ENCODE results near the gene APEH. TPM values are rescaled to one million over a fixed set of nuclear protein-coding genes. Genes with fewer than 3 reads are reported as not detected.
A peak's percentile ranks its signal among the peaks of the same experiment; 100 is the strongest.

APEH gene
- total and polyA plus RNA-seq, 12 donors, result 18.2 to 140 (median 108) TPM

DNA sequence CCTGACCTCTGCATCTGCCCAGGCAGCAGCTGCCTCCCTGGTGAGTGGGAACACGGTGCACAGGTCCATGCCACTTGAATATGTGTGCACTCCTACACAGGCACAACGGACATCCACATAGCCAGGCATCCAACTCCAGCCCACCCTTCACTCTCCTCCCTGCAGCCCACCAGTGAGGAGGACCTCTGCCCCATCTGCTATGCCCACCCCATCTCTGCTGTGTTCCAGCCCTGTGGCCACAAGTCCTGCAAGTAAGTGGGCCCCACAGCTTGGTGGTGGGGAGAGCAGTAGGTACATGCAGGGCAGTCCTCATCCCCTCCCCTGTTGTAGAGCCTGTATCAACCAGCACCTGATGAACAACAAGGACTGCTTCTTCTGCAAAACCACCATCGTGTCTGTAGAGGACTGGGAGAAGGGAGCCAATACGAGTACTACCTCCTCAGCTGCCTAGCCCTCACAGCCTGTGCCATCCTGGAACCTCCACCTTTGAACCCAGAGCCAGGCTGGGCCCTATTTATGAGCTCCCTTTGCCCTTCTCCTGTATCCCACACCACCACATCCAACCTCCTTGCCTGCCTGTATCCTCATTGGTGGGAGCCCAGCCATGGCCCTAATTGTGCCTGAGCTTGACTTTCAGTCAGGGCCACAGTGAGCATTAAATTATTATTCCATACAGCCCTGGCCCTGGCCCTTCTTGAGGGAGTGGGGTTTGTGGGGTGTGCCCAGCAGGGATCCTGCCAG lies 46.9 kb downstream of the APEH start:
- ATAC-seq (no peak), DNase-seq (no peak)
- 64 to 68% methylated on average over 4 of the region's 4 CpGs for WGBS, 2 donors
- no peaks in the 10 kb centered on the region for H3K9me3 ChIP-seq
- peaks cover 0 to 52% (median 3%) of the 10 kb centered on the region in 9 donors for H3K36me3 ChIP-seq
- no peak overlapping the region for H3K27ac ChIP-seq
- peaks cover 15 to 52% (median 35%) of the 10 kb centered on the region in 9 donors for H3K4me1 ChIP-seq
- no peaks in the 10 kb centered on the region for H3K27me3 ChIP-seq
- no peak overlapping the region for H3K4me3 ChIP-seq
- intact Hi-C loops (cut with DNase I), result loop anchor here in 2 of 10 donors (5.0 to 10.0 kb wide), 2 partner anchors 66 to 184 kb away; partner anchors contain the start of genes IP6K1 (in 1 of the 2) and MST1R (in 1 of the 2)
- TF ChIP-seq, protein P1, sequence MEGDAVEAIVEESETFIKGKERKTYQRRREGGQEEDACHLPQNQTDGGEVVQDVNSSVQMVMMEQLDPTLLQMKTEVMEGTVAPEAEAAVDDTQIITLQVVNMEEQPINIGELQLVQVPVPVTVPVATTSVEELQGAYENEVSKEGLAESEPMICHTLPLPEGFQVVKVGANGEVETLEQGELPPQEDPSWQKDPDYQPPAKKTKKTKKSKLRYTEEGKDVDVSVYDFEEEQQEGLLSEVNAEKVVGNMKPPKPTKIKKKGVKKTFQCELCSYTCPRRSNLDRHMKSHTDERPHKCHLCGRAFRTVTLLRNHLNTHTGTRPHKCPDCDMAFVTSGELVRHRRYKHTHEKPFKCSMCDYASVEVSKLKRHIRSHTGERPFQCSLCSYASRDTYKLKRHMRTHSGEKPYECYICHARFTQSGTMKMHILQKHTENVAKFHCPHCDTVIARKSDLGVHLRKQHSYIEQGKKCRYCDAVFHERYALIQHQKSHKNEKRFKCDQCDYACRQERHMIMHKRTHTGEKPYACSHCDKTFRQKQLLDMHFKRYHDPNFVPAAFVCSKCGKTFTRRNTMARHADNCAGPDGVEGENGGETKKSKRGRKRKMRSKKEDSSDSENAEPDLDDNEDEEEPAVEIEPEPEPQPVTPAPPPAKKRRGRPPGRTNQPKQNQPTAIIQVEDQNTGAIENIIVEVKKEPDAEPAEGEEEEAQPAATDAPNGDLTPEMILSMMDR (IDR thresholded peaks at IDR 0.05), result no peak

DNA sequence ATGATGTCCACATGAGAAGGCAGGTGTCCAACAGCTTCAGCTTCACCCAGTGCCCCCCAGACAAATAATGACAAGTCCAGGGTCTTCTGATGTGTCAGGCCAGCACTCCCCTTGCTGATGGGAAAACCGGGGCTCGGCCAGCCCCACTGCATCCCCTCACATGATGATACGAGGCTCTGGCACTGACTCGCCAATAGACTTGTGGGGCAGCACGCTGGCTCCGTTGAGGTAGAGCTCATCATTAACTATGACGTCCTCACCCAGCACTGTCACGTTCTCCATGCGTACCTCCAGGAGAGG lies 47.4 kb downstream of the APEH start:
- intact Hi-C loops (cut with DNase I), result loop anchor here in 2 of 10 donors (5.0 to 10.0 kb wide), 2 partner anchors 66 to 183 kb away; partner anchors contain the start of genes IP6K1 (in 1 of the 2) and MST1R (in 1 of the 2)
- Histone ChIP-seq H3K4me1 (peaks cover 15 to 52% (median 35%) of the 10 kb centered on the region in 9 donors), H3K4me3 (no peak overlapping the region), H3K27me3 (no peaks in the 10 kb centered on the region), H3K36me3 (peaks cover 0 to 53% (median 1%) of the 10 kb centered on the region in 9 donors), H3K27ac (no peak overlapping the region), H3K9me3 (no peaks in the 10 kb centered on the region)
- no peak for ATAC-seq
- TF ChIP-seq, protein P1 (IDR thresholded peaks at IDR 0.05), result no peak
- 78 to 82% methylated on average over 9 of the region's 9 CpGs for WGBS, 2 donors
- no peak for DNase-seq

DNA sequence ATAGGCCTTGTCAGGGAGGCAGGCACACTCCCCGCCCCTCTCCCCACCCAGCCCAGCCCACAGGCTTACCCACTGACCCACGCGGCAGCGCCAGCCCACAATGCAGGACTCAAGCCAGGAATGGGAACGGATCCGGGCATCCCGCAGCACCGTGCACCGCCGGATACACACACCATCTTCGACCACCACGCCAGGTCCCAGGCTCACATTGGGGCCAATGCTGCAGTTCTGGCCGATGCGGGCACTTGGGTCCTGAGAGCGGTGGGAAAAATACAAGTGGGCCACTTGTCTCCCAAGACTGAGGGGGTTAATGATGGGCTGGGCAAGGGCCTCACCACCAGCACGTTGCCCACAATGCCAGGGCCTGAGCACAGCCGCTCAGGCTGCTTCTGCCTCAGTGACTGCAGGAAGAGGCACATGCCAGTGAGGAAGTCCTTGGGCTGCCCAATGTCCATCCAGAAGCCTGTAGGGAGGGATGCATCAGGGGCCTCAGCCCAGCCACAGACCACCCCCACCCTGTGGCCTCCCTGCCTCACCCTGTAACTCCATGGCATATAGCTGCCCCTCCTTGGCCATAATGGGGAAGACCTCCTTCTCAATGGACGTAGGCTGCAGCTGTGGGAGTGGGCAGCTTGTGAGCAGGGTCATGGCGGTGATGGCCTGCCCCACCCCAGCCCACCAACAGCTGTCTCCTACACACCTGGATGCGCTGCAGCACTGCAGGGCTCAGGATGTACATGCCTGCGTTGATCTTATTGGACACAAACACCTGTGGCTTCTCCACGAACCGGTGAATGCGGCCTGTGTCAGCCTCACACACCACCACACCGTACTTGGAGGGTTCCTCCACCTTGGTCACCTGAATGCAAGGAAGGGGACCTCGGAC lies 48.0 kb downstream of the APEH start:
- ATAC-seq, result no peak
- TF ChIP-seq, protein P1 (IDR thresholded peaks at IDR 0.05), result no peak
- no peaks in the 10 kb centered on the region for H3K9me3 ChIP-seq
- peaks cover 0 to 53% (median 7%) of the 10 kb centered on the region in 9 donors for H3K36me3 ChIP-seq
- WGBS, 2 donors, result 89 to 91% methylated on average over 26 of the region's 26 CpGs
- no peak for DNase-seq
- peak overlapping the region in 4 of 10 donors; percentile 78 to 100 (median 98) for H3K4me3 ChIP-seq
- intact Hi-C loops (cut with DNase I), result loop anchor here in 2 of 10 donors (5.0 to 10.0 kb wide), 2 partner anchors 65 to 183 kb away; partner anchors contain the start of genes IP6K1 (in 1 of the 2) and MST1R (in 1 of the 2)
- H3K27ac ChIP-seq, result peak overlapping the region in 2 of 10 donors; percentile 96 to 98
- H3K27me3 ChIP-seq, result no peaks in the 10 kb centered on the region
- H3K4me1 ChIP-seq, result peaks cover 15 to 52% (median 35%) of the 10 kb centered on the region in 9 donors

DNA sequence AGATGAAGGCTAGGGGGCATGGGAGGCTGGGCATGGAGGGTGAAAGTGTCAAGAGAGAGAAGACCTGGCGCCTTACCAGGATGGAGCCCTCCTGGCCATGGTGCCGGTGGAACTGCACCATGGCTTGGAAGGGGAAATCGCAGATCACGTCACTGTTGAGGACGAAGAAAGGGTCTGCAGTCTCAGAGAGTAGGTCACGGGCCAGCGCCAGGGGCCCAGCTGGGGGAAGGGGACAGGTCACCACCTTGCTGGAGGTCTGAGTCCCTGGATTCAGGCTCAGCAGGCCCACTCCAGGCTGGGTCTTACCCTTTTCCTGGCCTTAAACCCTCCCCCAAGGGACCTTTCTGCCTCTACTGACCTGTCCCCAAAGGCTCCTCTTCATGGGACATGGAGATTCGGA lies 48.7 kb downstream of the APEH start:
- DNase-seq (no peak), ATAC-seq (no peak)
- intact Hi-C loops (cut with DNase I), result loop anchor here in 2 of 10 donors (5.0 to 10.0 kb wide), 2 partner anchors 64 to 182 kb away; partner anchors contain the start of genes IP6K1 (in 1 of the 2) and MST1R (in 1 of the 2)
- no peaks in the 10 kb centered on the region for H3K9me3 ChIP-seq
- peak overlapping the region; percentile 68 to 100 (median 94) for H3K4me3 ChIP-seq
- peaks cover 15 to 52% (median 35%) of the 10 kb centered on the region in 9 donors for H3K4me1 ChIP-seq
- TF ChIP-seq, protein P1 (IDR thresholded peaks at IDR 0.05), result no peak
- WGBS, 2 donors, result 61 to 64% methylated on average over 8 of the region's 8 CpGs
- H3K27me3 ChIP-seq, result no peaks in the 10 kb centered on the region
- H3K27ac ChIP-seq, result peak overlapping the region in 9 of 10 donors; percentile 88 to 98 (median 93)
- H3K36me3 ChIP-seq, result peaks cover 0 to 56% (median 15%) of the 10 kb centered on the region in 9 donors
